GM12892 (cell line): ENCODE measurements around the gene SCAMP1.

Source experiments
- DNase-seq: peaks from one replicate; pipeline ENCODE4 v3.0.0; 2011; ENCODE audit not compliant: insufficient read length
- FAIRE-seq: peaks from 2 replicates; lab custom pipeline; 2011; peaks lifted over from hg19 to GRCh38; lab: Jason Lieb, UNC
- POLR2A ChIP-seq: IDR thresholded peaks from 2 replicates; pipeline ENCODE4 v1.6.1; 2011; ENCODE audit warnings: low read depth, low read length, control low read depth
- POLR2AphosphoS5 ChIP-seq: IDR thresholded peaks from 2 replicates; pipeline ENCODE4 v1.6.1; 2011; ENCODE audit warnings: low read depth, low read length, control low read depth
- TAF1 ChIP-seq: IDR thresholded peaks from 2 replicates; pipeline ENCODE4 v1.6.1; 2011; ENCODE audit warnings: low read depth, mild to moderate bottlenecking, control low read depth, low read length, borderline replicate concordance

The SCAMP1 gene

DNA sequence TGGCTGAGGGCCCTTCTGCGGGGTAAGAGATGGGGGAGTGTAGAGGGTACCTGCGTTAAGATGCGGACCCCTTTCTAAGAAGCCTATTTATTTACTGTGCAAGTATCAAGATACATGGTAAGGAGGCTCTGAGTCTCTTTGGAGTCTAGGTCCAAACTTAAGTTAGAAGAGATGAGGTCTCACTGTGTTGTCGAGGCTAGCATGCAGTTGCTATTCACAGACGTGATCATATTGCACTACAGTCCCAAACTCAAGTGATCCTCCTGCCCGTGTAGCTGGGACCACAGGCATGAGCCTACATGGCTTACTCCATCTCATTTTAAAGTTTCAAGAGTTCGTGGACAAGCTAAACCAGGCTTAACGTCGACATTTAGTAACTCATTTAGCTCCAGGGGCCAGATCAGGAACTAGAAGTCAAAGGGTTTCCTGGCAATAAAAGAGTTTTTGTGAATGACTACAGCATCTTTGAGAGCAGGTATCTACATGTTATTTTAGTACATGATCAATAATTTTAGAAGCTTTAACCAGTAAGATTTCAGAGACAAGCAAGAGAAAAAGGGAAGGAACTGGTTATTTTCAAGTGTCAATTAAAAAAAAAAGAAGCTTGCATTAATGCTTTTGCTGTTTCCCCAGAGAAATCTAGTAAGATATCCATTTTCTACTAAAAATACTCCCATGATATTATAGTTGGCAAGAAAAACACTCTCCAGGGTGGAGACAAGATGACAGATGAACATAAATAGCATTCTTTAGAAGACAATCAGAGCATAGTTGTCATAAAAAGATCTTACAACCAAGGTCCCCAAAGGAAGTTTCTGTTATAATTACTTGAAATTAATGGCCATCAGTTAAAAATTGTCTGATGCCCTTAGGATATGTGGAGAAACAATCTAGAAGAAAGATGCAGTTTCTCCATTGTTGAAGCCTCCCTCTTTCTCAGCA is 141.3 kb downstream of the SCAMP1 start:
- no peak for DNase-seq
- FAIRE-seq = no peak
- TF ChIP-seq POLR2A (no peak), TAF1 (no peak), POLR2AphosphoS5 (no peak)

DNA sequence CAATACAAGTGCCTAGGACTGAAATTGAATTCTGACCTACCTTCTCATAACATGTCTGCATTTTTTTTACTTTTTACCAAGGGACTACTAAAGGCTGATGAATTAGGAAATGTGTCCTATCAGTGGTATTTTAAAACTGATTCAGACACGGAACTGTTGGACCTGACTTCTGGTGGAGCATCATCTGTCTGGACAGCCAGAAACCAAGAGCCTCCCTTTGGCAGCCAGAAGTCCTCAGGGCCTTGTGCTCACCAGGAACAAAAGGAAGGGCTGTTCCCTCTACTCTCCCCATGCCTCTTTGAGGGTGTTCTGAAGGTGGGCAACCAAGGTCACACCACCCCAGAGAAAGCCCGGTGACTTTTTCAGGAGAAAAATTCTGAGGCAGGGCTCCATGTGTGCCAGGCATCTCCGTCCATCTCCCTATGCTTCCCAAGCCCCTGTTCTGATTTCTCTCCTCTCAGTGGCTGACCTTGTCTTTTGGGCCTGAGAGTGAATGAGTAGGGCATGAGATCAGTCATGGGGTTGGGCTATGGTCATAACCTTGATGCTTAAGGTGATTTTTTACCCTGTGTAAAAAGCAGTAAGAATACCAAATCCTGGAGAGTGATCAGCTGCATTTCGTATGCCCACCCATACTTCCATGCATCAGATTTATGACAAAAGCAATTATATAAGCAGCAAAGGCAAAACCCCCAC is 143.7 kb downstream of the SCAMP1 start:
- DNase-seq (no peak), FAIRE-seq (no peak)
- TF ChIP-seq POLR2A (no peak), POLR2AphosphoS5 (no peak), TAF1 (no peak)

DNA sequence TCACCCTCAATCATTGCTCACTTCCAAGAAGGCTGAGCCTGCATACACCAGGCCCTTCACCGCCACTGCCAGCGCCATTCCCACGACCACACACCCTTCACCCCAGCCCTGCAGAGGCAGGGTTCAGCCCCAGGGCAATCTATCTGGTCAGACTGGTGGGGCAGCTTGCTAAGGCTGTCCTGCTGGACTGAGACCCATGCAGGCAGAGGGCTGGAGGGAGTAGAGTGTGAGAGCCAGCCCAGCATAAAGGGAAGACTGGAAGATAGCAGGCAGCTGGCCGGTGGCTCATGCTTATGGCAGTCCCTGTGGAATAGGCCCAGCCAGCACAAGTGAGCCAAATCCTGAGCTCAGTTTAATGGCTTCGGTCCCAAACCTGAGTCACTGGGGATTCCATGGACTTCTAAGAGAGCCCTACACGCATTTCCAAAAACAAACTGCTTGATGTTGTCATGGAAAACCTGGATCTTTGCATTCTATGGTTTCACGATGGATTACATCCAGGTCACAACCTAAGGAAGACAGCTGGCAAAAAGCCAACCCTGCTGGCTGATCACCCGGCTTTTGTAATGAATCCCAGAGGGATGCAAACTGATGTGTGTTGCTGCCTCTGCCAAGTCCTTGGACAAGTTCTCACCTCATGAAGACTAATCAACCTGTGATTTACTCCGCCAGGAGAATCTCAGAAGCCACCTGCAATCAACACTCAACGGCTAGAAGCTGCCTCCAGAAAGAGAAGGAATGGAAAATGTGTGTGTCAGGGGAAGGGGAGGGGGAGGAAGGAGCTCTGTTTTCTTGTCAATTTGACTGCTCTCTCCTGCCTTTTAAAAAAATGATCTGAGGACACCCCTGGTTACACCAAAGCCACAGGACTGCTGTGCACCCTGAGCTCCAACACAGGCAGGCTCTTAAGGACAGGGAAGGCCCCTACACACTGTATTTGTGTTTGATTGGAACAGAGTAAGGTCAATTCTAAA is 144.6 kb downstream of the SCAMP1 start:
- TF ChIP-seq POLR2A (no peak), TAF1 (no peak), POLR2AphosphoS5 (no peak)
- DNase-seq (no peak), FAIRE-seq (no peak)

DNA sequence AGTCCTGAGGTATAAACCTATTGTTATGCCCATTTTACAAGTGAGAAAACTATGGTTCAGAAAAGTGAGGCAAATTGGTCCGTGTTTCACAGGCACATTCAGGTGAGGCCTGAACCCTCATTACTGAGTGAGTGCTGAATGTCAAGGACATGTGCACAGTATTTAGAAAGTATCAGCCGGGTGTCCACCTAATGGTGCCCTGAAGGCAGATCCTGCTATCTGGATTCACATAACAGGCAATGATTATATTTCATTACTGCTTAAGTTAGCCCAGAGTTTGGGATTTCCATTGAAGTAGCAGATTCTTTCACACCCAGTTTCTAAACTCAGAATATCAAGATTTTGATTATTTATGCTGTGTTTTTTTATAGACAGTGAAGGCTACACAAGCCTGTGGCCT is 145.4 kb downstream of the SCAMP1 start:
- no peak for DNase-seq
- TF ChIP-seq TAF1 (no peak), POLR2AphosphoS5 (no peak), POLR2A (no peak)

DNA sequence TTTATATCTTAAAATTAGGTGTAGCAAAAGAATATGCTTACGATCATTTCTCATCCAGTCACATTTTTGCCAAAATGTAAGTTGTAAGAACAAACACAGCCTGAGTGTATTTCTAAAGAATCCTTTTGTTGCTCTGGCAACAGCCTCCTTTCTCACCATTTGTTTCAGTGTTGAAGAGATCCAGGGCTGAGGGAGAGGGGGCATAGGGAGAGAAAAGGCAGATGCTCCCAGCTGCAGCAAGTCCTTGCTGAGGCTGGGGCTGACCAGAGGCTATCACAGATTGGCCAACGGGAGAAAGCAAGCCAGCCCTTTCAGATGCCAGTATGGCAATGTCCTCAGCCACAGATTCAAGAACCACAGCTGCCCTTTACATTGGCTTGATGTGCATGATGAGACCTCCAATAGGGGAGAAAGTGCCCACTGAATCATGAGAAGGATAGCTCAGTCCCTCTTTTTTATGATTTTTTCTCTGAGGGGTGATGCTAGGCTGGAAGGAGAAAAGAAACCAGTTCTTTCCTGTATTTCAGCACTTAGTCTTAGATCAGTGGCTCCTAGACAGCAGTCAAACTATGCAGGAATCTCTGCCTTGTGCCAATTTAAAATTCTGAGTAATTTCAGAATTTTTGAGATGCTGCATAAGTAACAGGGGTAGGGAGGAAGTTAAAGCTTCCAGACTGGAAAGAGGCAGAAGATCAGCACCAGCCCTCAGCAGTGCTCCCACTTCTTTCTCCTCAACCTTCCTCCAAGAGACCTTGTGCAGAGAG is 146.0 kb downstream of the SCAMP1 start:
- FAIRE-seq (no peak), DNase-seq (no peak)
- no peak for TF ChIP-seq TAF1
- no peak for TF ChIP-seq POLR2AphosphoS5
- no peak for TF ChIP-seq POLR2A

More for the DNA sequence above, 145.4 kb downstream of the SCAMP1 start:
- no peak for FAIRE-seq

DNA sequence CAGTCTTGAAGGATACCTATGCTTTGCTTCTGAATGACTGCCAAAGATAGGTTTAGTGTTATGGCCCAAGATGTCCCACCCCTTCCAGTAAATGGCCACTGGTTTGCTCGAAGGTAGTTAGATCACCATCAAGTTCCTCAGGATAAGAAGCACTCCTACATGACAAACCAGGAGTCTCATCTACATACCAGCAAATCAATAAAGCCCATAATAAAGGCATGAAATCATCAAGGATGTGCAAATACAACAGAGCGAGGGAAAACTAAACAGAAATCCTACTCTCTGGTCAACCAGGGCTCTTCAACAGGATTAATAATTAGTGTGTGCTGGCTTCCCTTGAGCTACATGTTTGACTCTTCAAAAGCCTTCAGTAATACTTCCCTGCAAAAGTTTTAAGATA is 147.1 kb downstream of the SCAMP1 start:
- DNase-seq = no peak
- no peak for TF ChIP-seq TAF1
- no peak for TF ChIP-seq POLR2A
- no peak for TF ChIP-seq POLR2AphosphoS5
- no peak for FAIRE-seq

DNA sequence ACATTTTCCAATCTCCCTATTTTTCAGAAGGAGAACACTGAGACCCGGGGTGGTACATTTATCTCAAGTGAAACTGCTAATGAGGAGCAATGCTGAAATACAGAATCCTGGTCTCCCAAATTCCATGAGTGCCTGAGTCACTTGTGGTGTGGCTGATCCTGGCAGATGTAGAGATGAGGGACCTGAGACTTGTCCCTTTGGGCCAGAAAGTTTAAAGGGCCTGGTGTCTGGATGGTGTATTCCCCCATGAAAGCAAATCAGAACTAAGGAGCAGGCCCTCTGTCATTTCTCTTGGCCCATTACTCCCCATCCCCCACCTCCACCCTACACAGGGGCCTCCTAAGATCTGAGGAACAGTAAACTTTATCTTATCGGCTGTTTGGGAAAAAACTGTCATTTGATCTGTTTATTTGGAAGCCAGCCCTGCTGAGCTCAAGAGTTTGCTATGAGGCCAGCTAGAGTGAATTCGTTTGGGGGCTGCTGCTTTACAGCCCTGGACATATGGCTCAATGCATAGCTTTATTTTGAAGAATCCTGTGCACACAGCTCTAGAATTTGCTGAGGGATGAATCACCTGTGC is 147.9 kb downstream of the SCAMP1 start:
- no peak for TF ChIP-seq POLR2AphosphoS5
- no peak for TF ChIP-seq TAF1
- no peak for TF ChIP-seq POLR2A
- no peak for FAIRE-seq
- no peak for DNase-seq

DNA sequence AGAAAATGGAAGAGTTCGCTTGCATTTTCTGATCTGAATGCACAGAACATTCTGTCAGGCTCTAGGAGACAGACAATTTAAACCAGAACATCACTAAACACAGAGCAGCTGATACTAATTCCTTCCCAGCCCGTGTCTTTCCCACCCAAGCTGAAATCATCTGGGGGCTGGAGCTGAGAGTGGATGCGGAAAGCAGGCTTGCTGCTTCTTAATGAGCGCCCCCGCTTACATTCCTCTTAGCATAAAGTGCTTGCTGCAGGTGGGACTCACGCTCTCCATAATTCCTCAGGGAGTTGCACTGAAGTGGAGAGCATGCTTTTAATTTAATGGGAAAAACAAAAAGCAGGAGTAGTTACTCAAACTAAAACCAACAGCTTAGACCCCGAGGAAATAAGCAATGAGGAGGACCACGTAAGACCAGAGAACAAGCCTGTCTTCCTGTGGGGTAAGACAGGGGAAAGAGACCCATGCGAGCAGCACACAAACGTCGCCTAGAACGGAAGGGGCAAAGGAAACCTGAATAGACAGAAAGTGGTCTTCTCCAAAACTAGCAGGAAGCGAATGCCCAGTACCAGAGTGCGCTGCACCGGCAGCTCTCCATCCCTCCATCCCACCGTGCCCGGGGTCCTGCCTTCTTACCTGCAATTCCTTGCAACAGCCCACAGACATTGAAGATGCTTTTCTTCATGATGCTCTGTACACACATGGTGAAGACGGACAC is 148.9 kb downstream of the SCAMP1 start:
- FAIRE-seq = no peak
- DNase-seq = no peak
- no peak for TF ChIP-seq TAF1
- no peak for TF ChIP-seq POLR2AphosphoS5
- no peak for TF ChIP-seq POLR2A
